Neural cell (in vitro differentiated cells): ENCODE data around the gene MRPL37. TPM values are rescaled to one million over a fixed set of nuclear protein-coding genes. Genes with fewer than 3 reads are reported as not detected.

Experiments used
- H2AFZ ChIP-seq: fragments of 200-600, 300-800 bp; sonication (generic), shearing (Covaris generic); 2 replicates; pipeline ENCODE4 v1.6.0; 2014; ENCODE audit warnings: low read depth, mild to moderate bottlenecking, antibody characterized with exemption, low read length, moderate library complexity
- H3F3A ChIP-seq: fragments of 200-600 bp; shearing (Covaris generic); 2 replicates; pipeline ENCODE4 v1.6.1; 2016; ENCODE audit warnings: mild to moderate bottlenecking, moderate library complexity, mixed read lengths, antibody characterized with exemption, low read length; ENCODE audit not compliant: insufficient read depth, poor library complexity, severe bottlenecking
- H3K27ac ChIP-seq: fragments of 200-600, 300-800 bp; sonication (generic), shearing (Covaris generic); 2 replicates; pipeline ENCODE4 v1.5.1; 2014; ENCODE audit warnings: mild to moderate bottlenecking, low read length, moderate library complexity
- H3K27me3 ChIP-seq: fragments of 300-800, 200-600 bp; sonication (generic), shearing (Covaris generic); 2 replicates; pipeline ENCODE4 v1.6.0; 2014; ENCODE audit warnings: mild to moderate bottlenecking, low read depth, low read length, moderate library complexity; ENCODE audit not compliant: insufficient read depth
- H3K36me3 ChIP-seq: fragments of 300-800, 200-600 bp; sonication (generic), shearing (Covaris generic); 2 replicates; pipeline ENCODE4 v1.5.1; 2014; ENCODE audit warnings: mild to moderate bottlenecking, antibody characterized with exemption, low read length, moderate library complexity; ENCODE audit not compliant: insufficient read depth
- H3K4me2 ChIP-seq: fragments of 300-800, 200-600 bp; sonication (generic), shearing (Covaris generic); 2 replicates; pipeline ENCODE4 v1.6.0; 2014; ENCODE audit warnings: mild to moderate bottlenecking, low read length
- H3K4me3 ChIP-seq: fragments of 300-800, 200-600 bp; sonication (generic), shearing (Covaris generic); 2 replicates; pipeline ENCODE4 v1.5.1; 2014; ENCODE audit warnings: mild to moderate bottlenecking, low read length, moderate library complexity
- H3K79me2 ChIP-seq: fragments of 200-600 bp; shearing (Covaris generic); replicated peaks from 2 replicates; pipeline ENCODE4 v1.6.0; 2014; ENCODE audit warnings: mild to moderate bottlenecking, low read length, moderate library complexity; ENCODE audit not compliant: insufficient read depth
- H3K9ac ChIP-seq: fragments of 300-800, 200-600 bp; sonication (generic), shearing (Covaris generic); 2 replicates; pipeline ENCODE4 v1.6.1; 2016; ENCODE audit warnings: mild to moderate bottlenecking, low read length, mixed read lengths
- H3K9me2 ChIP-seq: fragments of 200-600 bp; shearing (Covaris generic); 2 replicates; pipeline ENCODE4 v1.6.1; 2016; ENCODE audit warnings: mild to moderate bottlenecking, low read length, mixed read lengths; ENCODE audit not compliant: insufficient read depth
- H3K9me3 ChIP-seq: fragments of 200-600, 300-800 bp; sonication (generic), shearing (Covaris generic); 2 replicates; pipeline ENCODE4 v1.6.1; 2016; ENCODE audit warnings: mild to moderate bottlenecking, mixed run types, low read length, moderate library complexity, mixed read lengths
- H4K20me1 ChIP-seq: fragments of 200-600 bp; shearing (Covaris generic); 2 replicates; pipeline ENCODE4 v1.6.1; 2016; ENCODE audit warnings: mild to moderate bottlenecking, mixed run types; ENCODE audit not compliant: insufficient read depth
- EP300 ChIP-seq: fragments of 450-650 bp; conservative IDR thresholded peaks from 2 replicates; pipeline ENCODE4 v1.6.1; 2014; ENCODE audit warnings: antibody characterized with exemption, mild to moderate bottlenecking, moderate library complexity; ENCODE audit not compliant: poor library complexity, severe bottlenecking
- EZH2 ChIP-seq: fragments of 200-600, 300-800 bp; shearing (Covaris generic), sonication (generic); IDR thresholded peaks from 2 replicates; pipeline ENCODE4 v1.6.1; 2014; ENCODE audit warnings: antibody characterized with exemption, low read length, borderline replicate concordance, mild to moderate bottlenecking; ENCODE audit not compliant: insufficient read depth, poor library complexity, severe bottlenecking
- MXI1 ChIP-seq: fragments of 450-650 bp; conservative IDR thresholded peaks from 2 replicates; pipeline ENCODE4 v1.6.1; 2014; ENCODE audit warnings: antibody characterized with exemption, mild to moderate bottlenecking; ENCODE audit not compliant: poor library complexity, severe bottlenecking
- POLR2AphosphoS5 ChIP-seq: IDR thresholded peaks from 2 replicates; pipeline ENCODE4 v1.6.1; 2012
- RAD21 ChIP-seq: fragments of 450-650 bp; conservative IDR thresholded peaks from 2 replicates; pipeline ENCODE4 v1.6.1; 2014; ENCODE audit warnings: antibody characterized with exemption, mild to moderate bottlenecking, moderate library complexity
- REST ChIP-seq: IDR thresholded peaks from 2 replicates; pipeline ENCODE4 v1.6.1; 2012; ENCODE audit warnings: borderline replicate concordance
- SMC3 ChIP-seq: fragments of 450-650 bp; conservative IDR thresholded peaks from 2 replicates; pipeline ENCODE4 v1.6.1; 2014; ENCODE audit warnings: antibody characterized with exemption, mild to moderate bottlenecking, moderate library complexity; ENCODE audit not compliant: poor library complexity
- TAF1 ChIP-seq: IDR thresholded peaks from 2 replicates; pipeline ENCODE4 v1.6.1; 2012; ENCODE audit warnings: low read depth
- polyA plus RNA-seq: library from polyadenylated mRNA; depleted of rRNA; stranded (reverse); fragments of >200 nt; gene quantifications from 2 replicates; pipeline ENCODE4 v1.2.3, GENCODE V29; 2014
- TF ChIP-seq, protein P1 (sequence below): fragments of 450-650 bp; IDR thresholded peaks from 2 replicates; pipeline ENCODE4 v1.5.1; 2014; ENCODE audit warnings: antibody characterized with exemption, mild to moderate bottlenecking, moderate library complexity; ENCODE audit not compliant: poor library complexity, severe bottlenecking

Gene MRPL37
- polyA plus RNA-seq, 1 donor from 2014 or later, result 24.3 TPM

GRCh38 chr1:54252371-54252936, 52.5 kb downstream of the MRPL37 start:
- Histone ChIP-seq H3K4me2 (no peak overlapping the region), H4K20me1 (no peaks in the 10 kb centered on the region), H3K27ac (no peak overlapping the region), H2AFZ (no peak overlapping the region), H3K9ac (no peak overlapping the region), H3K27me3 (no peaks in the 10 kb centered on the region), H3K79me2 (no peaks in the 10 kb centered on the region), H3K4me3 (no peak overlapping the region), H3K36me3 (no peaks in the 10 kb centered on the region), H3F3A (no peaks in the 10 kb centered on the region), H3K9me3 (no peaks in the 10 kb centered on the region), H3K9me2 (no peaks in the 10 kb centered on the region)
- no peak for TF ChIP-seq REST
- TF ChIP-seq TAF1, result no peak
- no peak for TF ChIP-seq SMC3
- no peak for TF ChIP-seq RAD21
- no peak for TF ChIP-seq MXI1
- no peak for TF ChIP-seq EP300
- TF ChIP-seq, protein P1, sequence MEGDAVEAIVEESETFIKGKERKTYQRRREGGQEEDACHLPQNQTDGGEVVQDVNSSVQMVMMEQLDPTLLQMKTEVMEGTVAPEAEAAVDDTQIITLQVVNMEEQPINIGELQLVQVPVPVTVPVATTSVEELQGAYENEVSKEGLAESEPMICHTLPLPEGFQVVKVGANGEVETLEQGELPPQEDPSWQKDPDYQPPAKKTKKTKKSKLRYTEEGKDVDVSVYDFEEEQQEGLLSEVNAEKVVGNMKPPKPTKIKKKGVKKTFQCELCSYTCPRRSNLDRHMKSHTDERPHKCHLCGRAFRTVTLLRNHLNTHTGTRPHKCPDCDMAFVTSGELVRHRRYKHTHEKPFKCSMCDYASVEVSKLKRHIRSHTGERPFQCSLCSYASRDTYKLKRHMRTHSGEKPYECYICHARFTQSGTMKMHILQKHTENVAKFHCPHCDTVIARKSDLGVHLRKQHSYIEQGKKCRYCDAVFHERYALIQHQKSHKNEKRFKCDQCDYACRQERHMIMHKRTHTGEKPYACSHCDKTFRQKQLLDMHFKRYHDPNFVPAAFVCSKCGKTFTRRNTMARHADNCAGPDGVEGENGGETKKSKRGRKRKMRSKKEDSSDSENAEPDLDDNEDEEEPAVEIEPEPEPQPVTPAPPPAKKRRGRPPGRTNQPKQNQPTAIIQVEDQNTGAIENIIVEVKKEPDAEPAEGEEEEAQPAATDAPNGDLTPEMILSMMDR, result no peak
- no peak for TF ChIP-seq POLR2AphosphoS5
- no peak for TF ChIP-seq EZH2

GRCh38 chr1:54253480-54253879, 53.5 kb downstream of the MRPL37 start:
- no peak overlapping the region for H3K4me3 ChIP-seq
- H3K79me2 ChIP-seq, result no peaks in the 10 kb centered on the region
- H3K9ac ChIP-seq, result no peak overlapping the region
- H3K9me3 ChIP-seq, result no peaks in the 10 kb centered on the region
- no peak overlapping the region for H3K4me2 ChIP-seq
- no peaks in the 10 kb centered on the region for H3K9me2 ChIP-seq
- TF ChIP-seq RAD21, result no peak
- TF ChIP-seq REST, result no peak
- no peak overlapping the region for H2AFZ ChIP-seq
- H3K36me3 ChIP-seq, result no peaks in the 10 kb centered on the region
- H4K20me1 ChIP-seq, result no peaks in the 10 kb centered on the region
- no peak overlapping the region for H3K27ac ChIP-seq
- no peaks in the 10 kb centered on the region for H3K27me3 ChIP-seq
- H3F3A ChIP-seq, result no peaks in the 10 kb centered on the region
